Measurements from ENCODE around the gene HYPK. TPM values are rescaled to one million over a fixed set of nuclear protein-coding genes. Genes with fewer than 3 reads are reported as not detected.
"Not testable (repeated sequence)": the region's sequence is repeated elsewhere in the genome, so short reads cannot be mapped to it uniquely, and the experiment has no call there.

The HYPK gene
- total RNA-seq, 2 experiments from 2014 or later = 16.1 to 53.6 TPM

DNA sequence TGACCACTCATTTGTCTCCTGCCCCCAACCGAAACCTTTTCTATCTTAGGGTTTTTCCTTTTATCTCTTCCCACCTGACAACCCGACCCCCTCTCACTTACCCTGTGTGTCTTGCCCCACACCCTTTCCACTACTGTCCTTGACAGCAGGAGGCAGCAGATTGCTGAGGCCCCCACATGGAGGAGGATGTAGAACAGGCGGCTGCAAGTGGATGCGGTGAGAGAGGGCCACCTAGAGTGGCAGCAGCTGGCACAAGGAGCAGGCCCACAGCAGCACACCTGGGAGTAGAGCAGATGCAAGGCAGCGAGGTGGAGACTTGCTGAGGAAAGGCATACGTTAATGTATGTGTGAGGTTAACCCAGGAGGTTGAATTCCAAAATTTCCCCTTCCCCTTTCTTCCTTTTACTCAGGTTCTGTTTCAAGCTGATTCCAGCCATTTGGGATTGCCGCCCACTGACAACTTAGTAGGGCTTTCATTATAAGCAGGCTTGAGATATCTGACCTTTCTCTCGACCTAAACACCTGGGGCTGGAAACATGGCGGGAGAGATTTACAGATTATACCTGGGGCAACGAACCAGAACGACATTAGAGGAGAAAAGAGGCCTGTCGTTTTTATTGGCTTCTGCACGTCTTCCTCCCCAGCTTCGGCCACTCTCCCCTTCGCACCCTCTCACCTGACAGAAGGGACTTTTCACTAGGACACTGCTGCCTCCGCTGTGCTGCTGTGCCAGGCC, 1.0 kb upstream of the HYPK start:
- Histone ChIP-seq H3K4me3 (ENCODE audit: low read depth, low read length, poor library complexity, severe bottlenecking) (peak overlapping the region; percentile 92), H3K27ac (ENCODE audit: low read depth, low read length, poor library complexity, severe bottlenecking) (peak overlapping the region; percentile 97), H3K9me3 (ENCODE audit: low read length) (no peaks in the 10 kb centered on the region), H3K9me2 (ENCODE audit: insufficient read depth, low read length) (no peaks in the 10 kb centered on the region), H3K79me2 (ENCODE audit: insufficient read depth, low read depth, low read length) (peaks cover 29% of the 10 kb centered on the region), H3K4me1 (ENCODE audit: insufficient read depth, low read length, poor library complexity, severe bottlenecking) (peaks cover 71% of the 10 kb centered on the region), H2AFZ (ENCODE audit: low read length) (no peak overlapping the region; the same call in 1 of the 2 replicates), H3K36me3 (ENCODE audit: insufficient read depth, low read length) (peaks cover 80% of the 10 kb centered on the region), H3K4me2 (ENCODE audit: low read length) (peak overlapping the region; percentile 83), H4K20me1 (ENCODE audit: insufficient read depth, low read length) (peaks cover 6% of the 10 kb centered on the region; the same call in 1 of the 2 replicates)
- POLR2A ChIA-PET = interaction anchor here (0.6 to 5.4 kb wide), 8 partner anchors 10 to 33 kb away, joined by 3 to 28 read pairs (median 8); partner anchors contain the start of genes ELL3 and MFAP1
- CTCF ChIA-PET (ENCODE audit: unreplicated experiment) = no interaction called here
- no peak for TF ChIP-seq EZH2phosphoT487 (IDR thresholded peaks at IDR 0.05; ENCODE audit: borderline replicate concordance, low read depth, low read length)
- TF ChIP-seq, protein P1, sequence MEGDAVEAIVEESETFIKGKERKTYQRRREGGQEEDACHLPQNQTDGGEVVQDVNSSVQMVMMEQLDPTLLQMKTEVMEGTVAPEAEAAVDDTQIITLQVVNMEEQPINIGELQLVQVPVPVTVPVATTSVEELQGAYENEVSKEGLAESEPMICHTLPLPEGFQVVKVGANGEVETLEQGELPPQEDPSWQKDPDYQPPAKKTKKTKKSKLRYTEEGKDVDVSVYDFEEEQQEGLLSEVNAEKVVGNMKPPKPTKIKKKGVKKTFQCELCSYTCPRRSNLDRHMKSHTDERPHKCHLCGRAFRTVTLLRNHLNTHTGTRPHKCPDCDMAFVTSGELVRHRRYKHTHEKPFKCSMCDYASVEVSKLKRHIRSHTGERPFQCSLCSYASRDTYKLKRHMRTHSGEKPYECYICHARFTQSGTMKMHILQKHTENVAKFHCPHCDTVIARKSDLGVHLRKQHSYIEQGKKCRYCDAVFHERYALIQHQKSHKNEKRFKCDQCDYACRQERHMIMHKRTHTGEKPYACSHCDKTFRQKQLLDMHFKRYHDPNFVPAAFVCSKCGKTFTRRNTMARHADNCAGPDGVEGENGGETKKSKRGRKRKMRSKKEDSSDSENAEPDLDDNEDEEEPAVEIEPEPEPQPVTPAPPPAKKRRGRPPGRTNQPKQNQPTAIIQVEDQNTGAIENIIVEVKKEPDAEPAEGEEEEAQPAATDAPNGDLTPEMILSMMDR (conservative IDR thresholded peaks at IDR 0.05; ENCODE audit: low read length) = peak; percentile 76
- intact Hi-C loops (cut with micrococcal nuclease; ENCODE audit: unreplicated experiment) = no loop called here
- DNase-seq (ENCODE audit: low spot score) = peak; percentile 88
- no TSS peak for BruUV-seq (replicated peaks)

DNA sequence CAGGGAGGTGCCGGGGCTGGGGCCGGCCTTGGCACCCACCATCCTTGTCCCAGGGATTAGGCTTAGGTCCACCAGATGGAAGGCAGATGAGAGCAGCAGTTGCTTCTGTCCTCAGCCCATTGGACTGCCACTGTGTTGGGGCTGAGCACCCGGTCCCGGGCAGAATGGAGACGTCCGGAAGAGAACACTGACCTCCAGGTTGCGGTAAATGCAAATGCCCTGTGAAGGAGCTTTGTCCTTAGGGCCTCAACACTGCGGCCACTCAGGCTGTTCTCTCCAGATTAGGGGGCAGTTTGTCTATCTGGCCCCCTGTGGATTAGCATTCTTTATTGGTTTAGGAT, 484 bp upstream of the HYPK start, which contains the start of gene SERINC4:
Gene SERINC4 (minus strand): TSS at position 276 of the 341 bp plus-strand sequence. CDS start 234 bp downstream, at position 42.
- intact Hi-C loops (cut with micrococcal nuclease; ENCODE audit: unreplicated experiment) = no loop called here
- H3K4me2 ChIP-seq (ENCODE audit: low read length) = peak within 1 kb of the TSS; percentile 83
- DNase-seq (ENCODE audit: low spot score) = peak; percentile 33

DNA sequence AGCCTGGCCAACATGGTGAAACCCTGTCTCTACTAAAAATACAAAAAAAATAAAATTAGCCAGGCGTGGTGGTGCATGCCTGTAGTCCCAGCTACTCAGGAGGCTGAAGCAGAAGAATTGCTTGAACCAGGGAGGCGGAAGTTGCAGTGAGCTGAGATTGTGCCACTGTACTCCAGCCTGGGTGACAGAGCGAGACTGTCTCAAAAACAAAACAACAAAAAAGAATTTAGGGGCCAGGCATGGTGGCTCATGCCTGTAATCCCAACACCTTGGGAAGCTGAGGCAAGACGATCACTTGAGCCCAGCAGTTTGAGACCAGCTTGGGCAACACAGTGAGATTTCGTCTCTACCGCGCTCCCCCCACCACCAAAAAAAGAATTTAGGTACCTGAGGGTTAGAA, 2.3 kb downstream of the HYPK start:
- H3K27ac ChIP-seq (ENCODE audit: low read depth, low read length, poor library complexity, severe bottlenecking); BruUV-seq (replicated peaks); DNase-seq (ENCODE audit: low spot score); CTCF ChIA-PET (ENCODE audit: unreplicated experiment); intact Hi-C loops (cut with micrococcal nuclease; ENCODE audit: unreplicated experiment); H3K4me2 ChIP-seq (ENCODE audit: low read length); H3K9me3 ChIP-seq (ENCODE audit: low read length); H2AFZ ChIP-seq (ENCODE audit: low read length); H4K20me1 ChIP-seq (ENCODE audit: insufficient read depth, low read length); H3K9me2 ChIP-seq (ENCODE audit: insufficient read depth, low read length); H3K4me3 ChIP-seq (ENCODE audit: low read depth, low read length, poor library complexity, severe bottlenecking): not testable (repeated sequence)
- H3K79me2 ChIP-seq (ENCODE audit: insufficient read depth, low read depth, low read length) = peaks cover 21% of the 10 kb centered on the region
- H3K36me3 ChIP-seq (ENCODE audit: insufficient read depth, low read length) = peaks cover 81% of the 10 kb centered on the region
- POLR2A ChIA-PET = interaction anchor here (2.2 kb wide), 1 partner anchor 29 kb away, joined by 7 read pairs; no protein-coding TSS in a partner anchor
- peaks cover 41% of the 10 kb centered on the region for H3K4me1 ChIP-seq (ENCODE audit: insufficient read depth, low read length, poor library complexity, severe bottlenecking)

More for the DNA sequence above, 484 bp upstream of the HYPK start, which contains the start of gene SERINC4:
- Histone ChIP-seq H2AFZ (ENCODE audit: low read length) (no peak within 1 kb of the TSS; the same call in 1 of the 2 replicates), H4K20me1 (ENCODE audit: insufficient read depth, low read length) (peaks cover 6% of the 10 kb centered on the region; the same call in 1 of the 2 replicates), H3K27ac (ENCODE audit: low read depth, low read length, poor library complexity, severe bottlenecking) (peak within 1 kb of the TSS; percentile 97), H3K4me3 (ENCODE audit: low read depth, low read length, poor library complexity, severe bottlenecking) (peak within 1 kb of the TSS; percentile 92), H3K36me3 (ENCODE audit: insufficient read depth, low read length) (peaks cover 80% of the 10 kb centered on the region), H3K4me1 (ENCODE audit: insufficient read depth, low read length, poor library complexity, severe bottlenecking) (peaks cover 65% of the 10 kb centered on the region), H3K79me2 (ENCODE audit: insufficient read depth, low read depth, low read length) (peaks cover 24% of the 10 kb centered on the region), H3K9me3 (ENCODE audit: low read length) (no peaks in the 10 kb centered on the region), H3K9me2 (ENCODE audit: insufficient read depth, low read length) (no peaks in the 10 kb centered on the region)
- POLR2A ChIA-PET = interaction anchor here (0.9 to 5.4 kb wide), 9 partner anchors 8 to 30 kb away, joined by 3 to 28 read pairs (median 7); partner anchors contain the start of genes ELL3 and MFAP1
- no peak for TF ChIP-seq EZH2phosphoT487 (IDR thresholded peaks at IDR 0.05; ENCODE audit: borderline replicate concordance, low read depth, low read length)
- TF ChIP-seq, protein P1 (conservative IDR thresholded peaks at IDR 0.05; ENCODE audit: low read length) = no peak
- CTCF ChIA-PET (ENCODE audit: unreplicated experiment) = interaction anchor here (0.9 to 1.7 kb wide), 2 partner anchors 9 to 11 kb away, joined by 4 to 6 read pairs; no protein-coding TSS in a partner anchor
- BruUV-seq (replicated peaks) = no TSS peak

Measured in OCI-LY7 (cell line).